ENCODE data around the gene OR2T12.
"Not testable (repeated sequence)": the region's sequence is repeated elsewhere in the genome, so short reads cannot be mapped to it uniquely, and the experiment has no call there.

Gene OR2T12

GRCh38 chr1:248303324-248303723 is at the start of gene OR2T12:
Gene OR2T12, minus strand, starts transcription at chr1:248303424. Its CDS starts 7,846 bp downstream, at chr1:248295578.
- DNase-seq = no peak

- no peak for DNase-seq
Observed at GRCh38 chr1:248348475-248348874, 45.3 kb upstream of the OR2T12 start, which contains the start of gene OR14C36. Gene OR14C36, plus strand, starts transcription at chr1:248348775. Its CDS starts 0 bp downstream, at chr1:248348775.

- DNase-seq = no peak
Observed at GRCh38 chr1:248343451-248343850, 40.2 kb upstream of the OR2T12 start.

GRCh38 chr1:248324468-248324867 is 21.2 kb upstream of the OR2T12 start, which contains the start of gene OR2M7:
Gene OR2M7, minus strand, starts transcription at chr1:248324568. Its CDS starts 0 bp downstream, at chr1:248324568.
- no peak for DNase-seq

GRCh38 chr1:248316796-248317195 is 13.6 kb upstream of the OR2T12 start:
- no peak for DNase-seq

- DNase-seq = not testable (repeated sequence)
Observed at GRCh38 chr1:248306740-248307139, 3.5 kb upstream of the OR2T12 start.

GRCh38 chr1:248306103-248306502 is 2.9 kb upstream of the OR2T12 start:
- no peak for DNase-seq

- not testable (repeated sequence) for DNase-seq
Observed at GRCh38 chr1:248305672-248306071, 2.4 kb upstream of the OR2T12 start.

GRCh38 chr1:248288391-248288790 is 14.8 kb downstream of the OR2T12 start:
- DNase-seq = no peak

GRCh38 chr1:248277876-248278275 is 25.3 kb downstream of the OR2T12 start, which contains the start of gene OR2T33:
Gene OR2T33, minus strand, starts transcription at chr1:248277976. Its CDS starts 4,162 bp downstream, at chr1:248273814.
- DNase-seq = no peak

GRCh38 chr1:248273225-248273624 is 30.0 kb downstream of the OR2T12 start:
- DNase-seq = not testable (repeated sequence)

GRCh38 chr1:248268178-248268577 is 35.0 kb downstream of the OR2T12 start:
- DNase-seq = no peak

- not testable (repeated sequence) for DNase-seq
Observed at GRCh38 chr1:248259309-248259708, 43.9 kb downstream of the OR2T12 start.

GRCh38 chr1:248243204-248243603 is 60.0 kb downstream of the OR2T12 start:
- no peak for DNase-seq
